IMR-90 (cell line): ENCODE measurements around the gene CTDP1. TPM values are rescaled to one million over a fixed set of nuclear protein-coding genes. Genes with fewer than 3 reads are reported as not detected.

ENCODE experiments used
- ATAC-seq: fragments of 200-7000 bp; cut with Tn5 transposase; 2 replicates; pipeline ENCODE4 v1.9.1; 2020; ENCODE audit warnings: low read depth, mild to moderate bottlenecking, moderate library complexity
- BruUV-seq: library from RNA; stranded (reverse); fragments of 400-500 nt; replicated peaks from 2 replicates; lab custom pipeline; 2021; lab: Mats Ljungman, UMichigan
- CTCF ChIA-PET: fragments of 300-600 bp; formaldehyde crosslinking; extraction: SDS; loops from one replicate; lab custom pipeline; 2021; ENCODE audit warnings: antibody characterized with exemption; lab: Yijun Ruan, JAX
- POLR2A ChIA-PET: fragments of 300-600 bp; sonication (Branson Sonifier 250); formaldehyde crosslinking; loops from one replicate; lab custom pipeline; 2022; ENCODE audit warnings: antibody characterized with exemption; ENCODE audit not compliant: unreplicated experiment; lab: Charles Lee
- DNase-seq: peaks from one replicate; pipeline ENCODE4 v3.0.0; 2013
- H2AFZ ChIP-seq: replicated peaks from 2 replicates; pipeline ENCODE3; 2013; ENCODE audit warnings: low read length, mild to moderate bottlenecking; ENCODE audit not compliant: poor library complexity
- H2AK5ac ChIP-seq: 2 replicates; pipeline ENCODE4 v1.6.1; 2013; ENCODE audit warnings: low read depth, low read length, inconsistent platforms
- H2AK9ac ChIP-seq: replicated peaks from 2 replicates; pipeline ENCODE3; 2013; ENCODE audit warnings: mild to moderate bottlenecking, low read depth, low read length, moderate library complexity; ENCODE audit not compliant: poor library complexity
- H2BK120ac ChIP-seq: 2 replicates; pipeline ENCODE4 v1.6.1; 2013; ENCODE audit warnings: low read depth, low read length, inconsistent platforms
- H2BK15ac ChIP-seq: 3 replicates; pipeline ENCODE4 v1.6.1; 2013; ENCODE audit warnings: low read depth, low read length, inconsistent platforms
- H2BK20ac ChIP-seq: 2 replicates; pipeline ENCODE4 v1.6.1; 2013; ENCODE audit warnings: low read depth, mild to moderate bottlenecking, inconsistent platforms, low read length, moderate library complexity
- H2BK5ac ChIP-seq: 2 replicates; pipeline ENCODE4 v1.6.1; 2013; ENCODE audit warnings: mild to moderate bottlenecking, low read depth, low read length, inconsistent platforms; ENCODE audit not compliant: poor library complexity, severe bottlenecking
- H3K14ac ChIP-seq: replicated peaks from 2 replicates; pipeline ENCODE4 v1.6.1; 2013; ENCODE audit warnings: low read depth, low read length, inconsistent platforms
- H3K18ac ChIP-seq: 2 replicates; pipeline ENCODE4 v1.6.1; 2013; ENCODE audit warnings: low read depth, low read length, control low read depth
- H3K23ac ChIP-seq: 2 replicates; pipeline ENCODE4 v1.6.1; 2013; ENCODE audit warnings: low read depth, low read length, inconsistent platforms
- H3K27ac ChIP-seq: 2 replicates; pipeline ENCODE4 v1.5.1; 2013; ENCODE audit warnings: mild to moderate bottlenecking, control low read depth, low read length; ENCODE audit not compliant: insufficient read depth
- H3K27me3 ChIP-seq: 2 replicates; pipeline ENCODE4 v1.6.1; 2013; ENCODE audit warnings: low read length; ENCODE audit not compliant: control insufficient read depth, insufficient read depth
- H3K36me3 ChIP-seq: 2 replicates; pipeline ENCODE4 v1.6.1; 2013; ENCODE audit warnings: low read length, mixed read lengths; ENCODE audit not compliant: control insufficient read depth, insufficient read depth
- H3K4ac ChIP-seq: 2 replicates; pipeline ENCODE4 v1.6.1; 2013; ENCODE audit warnings: low read depth, low read length, inconsistent platforms
- H3K4me1 ChIP-seq: 2 replicates; pipeline ENCODE4 v1.6.1; 2013; ENCODE audit warnings: low read length, mixed read lengths; ENCODE audit not compliant: control insufficient read depth, insufficient read depth
- H3K4me2 ChIP-seq: 2 replicates; pipeline ENCODE4 v1.6.1; 2013; ENCODE audit warnings: low read depth, mild to moderate bottlenecking, control low read depth, low read length, moderate library complexity
- H3K4me3 ChIP-seq: 2 replicates; pipeline ENCODE4 v1.5.1; 2013; ENCODE audit warnings: low read depth, mild to moderate bottlenecking, control low read depth, low read length, moderate library complexity; ENCODE audit not compliant: insufficient read depth
- H3K56ac ChIP-seq: 2 replicates; pipeline ENCODE4 v1.6.1; 2013; ENCODE audit warnings: low read length, inconsistent platforms; ENCODE audit not compliant: insufficient read depth; ENCODE audit errors: extremely low read depth
- H3K79me1 ChIP-seq, 2 experiments: 2 replicates each; pipeline ENCODE4 v1.6.1; 2013; ENCODE audit warnings: low read length in 2 of 2, inconsistent platforms in 1 of 2, low read depth in 1 of 2
- H3K9ac ChIP-seq: 2 replicates; pipeline ENCODE4 v1.6.1; 2013; ENCODE audit warnings: low read depth, low read length, control low read depth
- H3K9me1 ChIP-seq: 2 replicates; pipeline ENCODE4 v1.6.1; 2013; ENCODE audit warnings: low read length, inconsistent platforms; ENCODE audit not compliant: insufficient read depth
- H3K9me3 ChIP-seq: 2 replicates; pipeline ENCODE4 v1.6.1; 2013; ENCODE audit warnings: low read length; ENCODE audit not compliant: control insufficient read depth, insufficient read depth
- H4K20me1 ChIP-seq: 2 replicates; pipeline ENCODE4 v1.6.1; 2013; ENCODE audit warnings: low read length, inconsistent platforms; ENCODE audit not compliant: insufficient read depth
- H4K5ac ChIP-seq: 2 replicates; pipeline ENCODE4 v1.6.1; 2013; ENCODE audit warnings: mild to moderate bottlenecking, low read depth, low read length, control low read depth
- H4K8ac ChIP-seq, 2 experiments: 2 replicates each; pipeline ENCODE4 v1.6.1; 2013; ENCODE audit warnings: low read depth in 2 of 2, low read length in 2 of 2, control low read depth in 1 of 2, inconsistent platforms in 1 of 2
- H4K91ac ChIP-seq: 2 replicates; pipeline ENCODE4 v1.6.1; 2013; ENCODE audit warnings: low read depth, low read length, inconsistent platforms; ENCODE audit not compliant: insufficient read depth
- BHLHE40 ChIP-seq: fragments of 150-350 bp; IDR thresholded peaks from 2 replicates; pipeline ENCODE4 v1.6.1; 2016; ENCODE audit warnings: mild to moderate bottlenecking, low read depth, low read length
- CEBPB ChIP-seq: IDR thresholded peaks from 2 replicates; pipeline ENCODE4 v1.6.1; 2012; ENCODE audit warnings: low read depth, low read length, improper control_type of control experiment
- ELK1 ChIP-seq: fragments of 150-350 bp; IDR thresholded peaks from 2 replicates; pipeline ENCODE4 v1.6.1; 2016; ENCODE audit warnings: low read depth, mild to moderate bottlenecking, low read length, moderate library complexity, borderline replicate concordance
- FOS ChIP-seq: fragments of 150-350 bp; IDR thresholded peaks from 2 replicates; pipeline ENCODE4 v1.6.1; 2016; ENCODE audit warnings: low read depth, low read length
- MAZ ChIP-seq: IDR thresholded peaks from 2 replicates; pipeline ENCODE4 v1.6.1; 2012; ENCODE audit warnings: low read depth, mild to moderate bottlenecking, low read length, improper control_type of control experiment, moderate library complexity, borderline replicate concordance
- MXI1 ChIP-seq: IDR thresholded peaks from 2 replicates; pipeline ENCODE4 v1.6.1; 2012; ENCODE audit warnings: low read depth, mild to moderate bottlenecking, low read length, moderate library complexity, borderline replicate concordance
- NFE2L2 ChIP-seq: fragments of 150-350 bp; IDR thresholded peaks from 2 replicates; pipeline ENCODE4 v1.6.1; 2016; ENCODE audit warnings: low read depth, mild to moderate bottlenecking, low read length
- POLR2A ChIP-seq: IDR thresholded peaks from 2 replicates; pipeline ENCODE4 v1.6.1; 2012; ENCODE audit warnings: mild to moderate bottlenecking, low read depth, low read length
- RAD21 ChIP-seq: IDR thresholded peaks from 2 replicates; pipeline ENCODE4 v1.6.1; 2012; ENCODE audit warnings: low read length, improper control_type of control experiment
- RCOR1 ChIP-seq: IDR thresholded peaks from 2 replicates; pipeline ENCODE4 v1.6.1; 2012; ENCODE audit warnings: mild to moderate bottlenecking, low read length, improper control_type of control experiment; ENCODE audit not compliant: insufficient replicate concordance
- RFX5 ChIP-seq: IDR thresholded peaks from 2 replicates; pipeline ENCODE4 v1.8.0; 2012; ENCODE audit warnings: low read depth, mild to moderate bottlenecking, low read length, moderate library complexity
- WGBS, 2 experiments: methylation state at CpG; one replicate each; pipeline versions ENCODE4 v1.1.5 to v1.1.7; 2013; ENCODE audit warnings: missing lambda C conversion rate in 2 of 2; ENCODE audit not compliant: insufficient read length in 1 of 2; ENCODE audit errors: extremely low coverage in 2 of 2; 5-methylcytosine and 5-hydroxymethylcytosine counted together
- dilution Hi-C: fragments of 300-500 bp; cut with HindIII; formaldehyde crosslinking; loops from one replicate; pipeline ENCODE4 v1.14.3; 2018; ENCODE audit warnings: low sequenced_read_pairs; ENCODE audit not compliant: unreplicated experiment
- in situ Hi-C: fragments of 300-500 bp; cut with MboI; formaldehyde crosslinking; loops from 3 replicates; pipeline ENCODE4 v1.14.3; 2019; ENCODE audit warnings: low sequenced_read_pairs, inconsistent platforms, mixed read lengths
- intact Hi-C: fragments of 100-400 bp; cut with micrococcal nuclease; formaldehyde crosslinking; loops from 2 replicates; pipeline ENCODE4 v1.10.0; 2022
- polyA plus RNA-seq, 3 experiments: library from polyadenylated mRNA; depleted of rRNA; stranded (reverse); fragments of >200 nt; gene quantifications; 2 replicates each; pipeline ENCODE4 v1.2.3, GENCODE V29; 2012; ENCODE audit warnings: low replicate concordance in 1 of 3
- total RNA-seq: library from RNA; depleted of rRNA; stranded (reverse); fragments of >200 nt; gene quantifications from 2 replicates; pipeline ENCODE4 v1.2.3, GENCODE V29; 2012

The CTDP1 gene
- total and polyA plus RNA-seq, 2 of the 4 experiments (the other 2 are of a cell fraction) = 13.4 to 17.6 TPM

DNA sequence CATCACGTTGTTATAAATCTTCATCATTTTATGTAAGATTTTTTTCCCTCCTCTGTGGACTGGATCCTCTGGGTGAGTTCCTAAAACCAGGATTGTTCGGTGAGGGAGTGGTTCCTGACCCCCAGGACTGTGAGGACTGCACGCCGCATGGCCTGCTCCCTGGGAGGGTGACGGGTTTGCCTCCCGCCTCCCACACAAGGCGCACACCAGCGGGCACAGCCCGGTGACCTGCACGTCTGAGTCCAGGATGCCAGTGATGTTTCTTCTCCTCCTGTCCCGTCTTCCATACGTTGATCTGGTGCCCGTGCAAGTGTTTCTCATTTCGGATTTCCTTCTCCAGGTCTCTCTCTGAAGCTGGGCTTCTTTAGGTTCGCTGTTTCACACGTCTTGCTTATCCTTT lies 27.1 kb downstream of the CTDP1 start:
- Histone ChIP-seq H4K91ac (no peak overlapping the region), H3K23ac (no peak overlapping the region), H3K36me3 (peaks cover 55% of the 10 kb centered on the region), H2AK5ac (no peak overlapping the region), H3K4me3 (no peak overlapping the region), H2BK120ac (no peak overlapping the region), H3K4ac (no peak overlapping the region), H3K9ac (no peak overlapping the region), H3K27me3 (no peaks in the 10 kb centered on the region), H3K14ac (no peak overlapping the region), H3K4me1 (no peaks in the 10 kb centered on the region), H2AFZ (no peak overlapping the region), H3K56ac (no peak overlapping the region), H2BK15ac (no peak overlapping the region), H3K79me1 (peaks cover 15 to 49% of the 10 kb centered on the region in 2 experiments), H3K18ac (no peak overlapping the region), H2AK9ac (no peak overlapping the region), H4K5ac (no peak overlapping the region), H3K27ac (no peak overlapping the region), H2BK20ac (no peak overlapping the region), H3K9me1 (0 out of 2 replicates have a peak, but pooled peaks cover 9% of the 10 kb centered on the region), H4K8ac (no peak overlapping the region), H2BK5ac (no peak overlapping the region), H3K9me3 (no peaks in the 10 kb centered on the region), H4K20me1 (peaks cover 12% of the 10 kb centered on the region), H3K4me2 (no peak overlapping the region)
- POLR2A ChIA-PET = no interaction called here
- TF ChIP-seq RFX5 (no peak), MAZ (no peak), RAD21 (no peak), CEBPB (no peak), MXI1 (no peak), RCOR1 (no peak), ELK1 (no peak), FOS (no peak), BHLHE40 (no peak), POLR2A (no peak), NFE2L2 (no peak)
- in situ Hi-C loops (no loop called here), intact Hi-C loops (no loop called here), dilution Hi-C loops (no loop called here)
- DNase-seq (no peak), ATAC-seq (no peak)
- no TSS peak for BruUV-seq
- CTCF ChIA-PET = no interaction called here
- WGBS, 2 experiments = 96% methylated on average over 7 of the region's 16 CpGs; no CpG with 5 or more reads in 1 of the 2 experiments
